H9 (cell line): ENCODE measurements around the gene MSI2. TPM values are rescaled to one million over a fixed set of nuclear protein-coding genes. Genes with fewer than 3 reads are reported as not detected.

Source experiments
- DNase-seq: peaks from one replicate; pipeline ENCODE4 v3.0.0-alpha.2; 2017
- H2AFZ ChIP-seq: one replicate; pipeline ENCODE4 v1.6.1; 2013; ENCODE audit warnings: mild to moderate bottlenecking, low read length, control low read depth, moderate library complexity
- H2AK5ac ChIP-seq: 2 replicates; pipeline ENCODE4 v1.6.1; 2013; ENCODE audit warnings: low read length, control low read depth, mixed read lengths; ENCODE audit not compliant: insufficient read length
- H2BK120ac ChIP-seq: one replicate; pipeline ENCODE4 v1.6.1; 2013; ENCODE audit warnings: low read depth, mild to moderate bottlenecking, low read length, control low read depth, inconsistent platforms; ENCODE audit not compliant: poor library complexity, severe bottlenecking
- H2BK12ac ChIP-seq: 2 replicates; pipeline ENCODE4 v1.6.1; 2013; ENCODE audit warnings: low read length, control low read depth, mixed read lengths, low read depth; ENCODE audit not compliant: insufficient read length
- H2BK15ac ChIP-seq: 2 replicates; pipeline ENCODE4 v1.6.1; 2013; ENCODE audit warnings: low read depth, low read length, control low read depth
- H2BK20ac ChIP-seq: one replicate; pipeline ENCODE4 v1.6.1; 2013; ENCODE audit warnings: low read depth, mild to moderate bottlenecking, low read length, control low read depth, inconsistent platforms; ENCODE audit not compliant: poor library complexity, severe bottlenecking
- H2BK5ac ChIP-seq: 2 replicates; pipeline ENCODE4 v1.6.1; 2013; ENCODE audit warnings: low read length, control low read depth, mixed read lengths; ENCODE audit not compliant: insufficient read length
- H3K14ac ChIP-seq: 2 replicates; pipeline ENCODE4 v1.6.1; 2013; ENCODE audit warnings: low read length, control low read depth; ENCODE audit not compliant: insufficient read depth
- H3K18ac ChIP-seq: 2 replicates; pipeline ENCODE4 v1.6.1; 2013; ENCODE audit warnings: low read depth, mild to moderate bottlenecking, mixed read lengths, low read length, control low read depth; ENCODE audit not compliant: insufficient read length
- H3K23ac ChIP-seq: 2 replicates; pipeline ENCODE4 v1.6.1; 2013; ENCODE audit warnings: low read length, control low read depth, mixed read lengths, low read depth; ENCODE audit not compliant: insufficient read length
- H3K23me2 ChIP-seq: 2 replicates; pipeline ENCODE4 v1.6.1; 2013; ENCODE audit warnings: low read depth, mild to moderate bottlenecking, mixed read lengths, low read length, control low read depth; ENCODE audit not compliant: insufficient read length, poor library complexity, severe bottlenecking
- H3K27ac ChIP-seq: 2 replicates; pipeline ENCODE4 v1.5.1; 2013; ENCODE audit warnings: low read length, control low read depth, mixed read lengths, low read depth; ENCODE audit not compliant: insufficient read length
- H3K27me3 ChIP-seq: 2 replicates; pipeline ENCODE4 v1.6.1; 2013; ENCODE audit warnings: low read length, control low read depth, inconsistent platforms; ENCODE audit not compliant: insufficient read depth
- H3K4ac ChIP-seq: 2 replicates; pipeline ENCODE4 v1.6.1; 2013; ENCODE audit warnings: low read depth, mild to moderate bottlenecking, control low read depth, inconsistent platforms, low read length, moderate library complexity
- H3K4me1 ChIP-seq: 2 replicates; pipeline ENCODE4 v1.6.1; 2013; ENCODE audit warnings: low read length, control low read depth, inconsistent platforms; ENCODE audit not compliant: insufficient read depth
- H3K4me2 ChIP-seq: 2 replicates; pipeline ENCODE4 v1.6.1; 2013; ENCODE audit warnings: low read length, control low read depth, mixed read lengths; ENCODE audit not compliant: insufficient read length, insufficient read depth
- H3K56ac ChIP-seq: 2 replicates; pipeline ENCODE4 v1.6.1; 2013; ENCODE audit warnings: low read depth, mild to moderate bottlenecking, mixed read lengths, low read length, control low read depth; ENCODE audit not compliant: insufficient read length
- H3K79me1 ChIP-seq: 2 replicates; pipeline ENCODE4 v1.6.1; 2013; ENCODE audit warnings: low read depth, mild to moderate bottlenecking, moderate library complexity, low read length, control low read depth, inconsistent platforms; ENCODE audit not compliant: insufficient read depth, poor library complexity, severe bottlenecking
- H3K79me2 ChIP-seq: 2 replicates; pipeline ENCODE4 v1.6.1; 2013; ENCODE audit warnings: low read length, control low read depth, inconsistent platforms; ENCODE audit not compliant: insufficient read depth
- H3K9ac ChIP-seq: 2 replicates; pipeline ENCODE4 v1.6.1; 2013; ENCODE audit warnings: low read length, control low read depth, mixed read lengths; ENCODE audit not compliant: insufficient read length; ENCODE audit errors: extremely low read depth
- H3K9me3 ChIP-seq: one replicate; pipeline ENCODE4 v1.6.1; 2013; ENCODE audit warnings: low read depth, low read length, inconsistent platforms; ENCODE audit not compliant: control insufficient read depth
- H3T11ph ChIP-seq: one replicate; pipeline ENCODE4 v1.6.1; 2013; ENCODE audit warnings: mild to moderate bottlenecking, low read length, control low read depth, inconsistent platforms
- H4K20me1 ChIP-seq: one replicate; pipeline ENCODE4 v1.6.1; 2013; ENCODE audit not compliant: control insufficient read depth, insufficient read length, insufficient read depth
- H4K5ac ChIP-seq: 2 replicates; pipeline ENCODE4 v1.6.1; 2013; ENCODE audit warnings: low read depth, mild to moderate bottlenecking, mixed read lengths, low read length, control low read depth; ENCODE audit not compliant: insufficient read length
- H4K8ac ChIP-seq: replicated peaks from 2 replicates; pipeline ENCODE4 v1.6.1; 2013; ENCODE audit warnings: low read length, control low read depth, mixed read lengths, low read depth; ENCODE audit not compliant: insufficient read length
- H4K91ac ChIP-seq: 2 replicates; pipeline ENCODE4 v1.6.1; 2013; ENCODE audit warnings: low read depth, mild to moderate bottlenecking, moderate library complexity, mixed read lengths, low read length, control low read depth; ENCODE audit not compliant: insufficient read length
- H3K27ac Mint-ChIP-seq, 3 experiments: 2 replicates in 2 of 3; 3 replicates in 1 of 3; pipeline ENCODE4 v1.8.0; 2020 to 2021; ENCODE audit warnings: mixed read lengths in 3 of 3, mild to moderate bottlenecking in 1 of 3, moderate library complexity in 1 of 3
- H3K27me3 Mint-ChIP-seq: 2 replicates; pipeline ENCODE4 v1.8.0; 2021; ENCODE audit warnings: low read depth, mild to moderate bottlenecking, moderate library complexity, mixed read lengths
- H3K36me3 Mint-ChIP-seq, 3 experiments: 2 replicates in 2 of 3; 3 replicates in 1 of 3; pipeline ENCODE4 v1.8.0; 2020 to 2021; ENCODE audit warnings: low read depth in 3 of 3, mixed read lengths in 3 of 3; ENCODE audit not compliant: insufficient read depth in 1 of 3
- H3K4me1 Mint-ChIP-seq, 2 experiments: 2 replicates each; pipeline ENCODE4 v1.8.0; 2020; ENCODE audit warnings: mixed read lengths in 2 of 2
- H3K4me3 Mint-ChIP-seq, 2 experiments: 2 replicates in 1 of 2; 3 replicates in 1 of 2; pipeline ENCODE4 v1.8.0; 2020 to 2021; ENCODE audit warnings: mild to moderate bottlenecking in 2 of 2, mixed read lengths in 2 of 2, moderate library complexity in 1 of 2
- H3K9me3 Mint-ChIP-seq, 2 experiments: 2 replicates in 1 of 2; 3 replicates in 1 of 2; pipeline ENCODE4 v1.8.0; 2020; ENCODE audit warnings: mild to moderate bottlenecking in 2 of 2, mixed read lengths in 2 of 2, moderate library complexity in 1 of 2
- CTCF ChIP-seq: fragments of 200-600 bp; sonication (generic); conservative IDR thresholded peaks from 3 replicates; pipeline ENCODE4 v1.8.0; 2021; ENCODE audit warnings: antibody characterized with exemption, mild to moderate bottlenecking
- WGBS: extraction: QIAGEN DNeasy Blood & Tissue Kit; methylation state at CpG from one replicate; pipeline ENCODE4 v1.1.7; 2013; ENCODE audit warnings: missing lambda C conversion rate, low lambda C conversion rate, mixed read lengths; ENCODE audit not compliant: insufficient read length; ENCODE audit errors: extremely low coverage; 5-methylcytosine and 5-hydroxymethylcytosine counted together
- total RNA-seq: library from RNA; stranded (reverse); gene quantifications from 2 replicates; pipeline ENCODE4 v1.2.1, GENCODE V29; 2021

The MSI2 gene
- total RNA-seq, 1 experiment from 2014 or later, result 98.5 TPM

- H3K27me3 Mint-ChIP-seq, result no peaks in the 10 kb centered on the region
- Histone ChIP-seq H4K8ac (no peak overlapping the region), H3K27ac (no peak overlapping the region), H3K56ac (no peak overlapping the region), H4K20me1 (no peaks in the 10 kb centered on the region), H2BK12ac (no peak overlapping the region), H3T11ph (no peak overlapping the region), H3K23me2 (no peaks in the 10 kb centered on the region), H4K91ac (no peak overlapping the region), H2AK5ac (no peak overlapping the region), H3K14ac (no peak overlapping the region), H4K5ac (no peak overlapping the region), H3K9ac (no peak overlapping the region), H2BK20ac (no peak overlapping the region), H3K9me3 (no peaks in the 10 kb centered on the region), H3K4ac (no peak overlapping the region), H2BK5ac (no peak overlapping the region), H3K4me2 (no peak overlapping the region), H3K27me3 (no peaks in the 10 kb centered on the region), H3K79me2 (no peaks in the 10 kb centered on the region), H3K23ac (no peak overlapping the region), H3K4me1 (peaks cover 16% of the 10 kb centered on the region), H2BK15ac (no peak overlapping the region), H3K79me1 (no peaks in the 10 kb centered on the region), H2BK120ac (no peak overlapping the region), H2AFZ (no peak overlapping the region), H3K18ac (no peak overlapping the region)
- no peaks in the 10 kb centered on the region for H3K9me3 Mint-ChIP-seq
- TF ChIP-seq CTCF, result no peak
- no peak for DNase-seq
- WGBS, result no CpG with 5 or more reads among the region's 4 CpGs
- H3K27ac Mint-ChIP-seq, result no peak overlapping the region
- H3K4me3 Mint-ChIP-seq, result no peak overlapping the region
- H3K4me1 Mint-ChIP-seq, result peaks cover 50 to 63% of the 10 kb centered on the region in 2 experiments
- H3K36me3 Mint-ChIP-seq, result peaks cover 15 to 23% (median 21%) of the 10 kb centered on the region in 3 experiments; a peak in 6 of 7 replicates
These were observed 86.8 kb downstream of the MSI2 start for GRCh38 chr17:57342963-57343589.
